Endothelial cell of umbilical vein (primary cell): ENCODE measurements around the gene NTNG1. TPM values are rescaled to one million over a fixed set of nuclear protein-coding genes. Genes with fewer than 3 reads are reported as not detected.

ENCODE experiments used
- BruUV-seq: library from RNA; stranded (reverse); fragments of 400-500 nt; replicated peaks from 2 replicates; lab custom pipeline; 2021; lab: Mats Ljungman, UMichigan
- CTCF ChIA-PET: fragments of 300-600, 350-600 bp; sonication (Branson Sonifier 250); formaldehyde crosslinking; loops from one replicate; lab custom pipeline; 2021; ENCODE audit warnings: antibody characterized with exemption, inconsistent platforms; lab: Charles Lee
- POLR2A ChIA-PET: fragments of 300-600, 350-600 bp; sonication (Branson Sonifier 250); formaldehyde crosslinking; loops from one replicate; lab custom pipeline; 2021; ENCODE audit warnings: antibody characterized with exemption, inconsistent platforms; lab: Charles Lee
- DNase-seq: peaks from one replicate; pipeline ENCODE4 v3.0.0-alpha.2; 2011; ENCODE audit warnings: low read depth, low spot score
- FAIRE-seq: peaks from 2 replicates; lab custom pipeline; 2011; peaks lifted over from hg19 to GRCh38; lab: Jason Lieb, UNC
- H2AFZ ChIP-seq: 2 replicates; pipeline ENCODE4 v1.6.0; 2012; ENCODE audit warnings: low read depth, low read length, control low read depth, inconsistent platforms
- H3K27ac ChIP-seq: 2 replicates; pipeline ENCODE4 v1.5.1; 2011; ENCODE audit warnings: low read depth, mild to moderate bottlenecking, control low read depth, low read length, moderate library complexity; ENCODE audit not compliant: insufficient read depth
- H3K27me3 ChIP-seq, 2 experiments: 2 replicates each; pipeline versions ENCODE4 v1.6.0 to v1.6.1; 2011; ENCODE audit warnings: low read length in 2 of 2, mixed read lengths in 1 of 2; ENCODE audit not compliant: control insufficient read depth in 2 of 2, insufficient read depth in 2 of 2
- H3K36me3 ChIP-seq, 2 experiments: 2 replicates in 1 of 2; 3 replicates in 1 of 2; pipeline ENCODE4 v1.5.1; 2011; ENCODE audit warnings: low read length in 2 of 2, mild to moderate bottlenecking in 1 of 2, moderate library complexity in 1 of 2; ENCODE audit not compliant: control insufficient read depth in 2 of 2, insufficient read depth in 2 of 2; ENCODE audit errors: extremely low read depth in 1 of 2
- H3K4me1 ChIP-seq: 3 replicates; pipeline ENCODE4 v1.5.1; 2011; ENCODE audit warnings: mild to moderate bottlenecking, low read length; ENCODE audit not compliant: control insufficient read depth, insufficient read depth; ENCODE audit errors: extremely low read depth
- H3K4me2 ChIP-seq: 2 replicates; pipeline ENCODE4 v1.6.1; 2011; ENCODE audit warnings: low read length, control low read depth, mixed read lengths; ENCODE audit not compliant: insufficient read depth
- H3K4me3 ChIP-seq, 3 experiments: fragments of 200-600 bp in 1 of 3; sonication (generic), shearing (Covaris generic) in 1 of 3; replicated peaks in 1 of 3; 2 replicates each; pipeline ENCODE4 v1.5.1; 2011 to 2016; ENCODE audit warnings: control low read depth in 3 of 3, low read length in 3 of 3, mild to moderate bottlenecking in 2 of 3, inconsistent platforms in 1 of 3, low read depth in 1 of 3, moderate library complexity in 1 of 3; ENCODE audit not compliant: insufficient read depth in 1 of 3
- H3K79me2 ChIP-seq: 2 replicates; pipeline ENCODE4 v1.6.0; 2012; ENCODE audit warnings: low read length, inconsistent platforms; ENCODE audit not compliant: control insufficient read depth, insufficient read depth
- H3K9ac ChIP-seq: replicated peaks from 2 replicates; pipeline ENCODE3; 2011; ENCODE audit warnings: low read length, control low read depth; ENCODE audit not compliant: insufficient read depth; ENCODE audit errors: extremely low read depth
- H3K9me1 ChIP-seq: replicated peaks from 3 replicates; pipeline ENCODE4 v1.6.0; 2011; ENCODE audit warnings: mild to moderate bottlenecking, low read length; ENCODE audit not compliant: control insufficient read depth, insufficient read depth; ENCODE audit errors: extremely low read depth
- H3K9me3 ChIP-seq: replicated peaks from 2 replicates; pipeline ENCODE4 v1.5.1; 2012; ENCODE audit warnings: low read length, inconsistent platforms; ENCODE audit not compliant: control insufficient read depth, insufficient read depth
- H4K20me1 ChIP-seq: replicated peaks from 2 replicates; pipeline ENCODE3; 2011; ENCODE audit warnings: mild to moderate bottlenecking, low read length; ENCODE audit not compliant: control insufficient read depth, insufficient read depth; ENCODE audit errors: extremely low read depth
- CTCF ChIP-seq, 2 donors: IDR thresholded peaks; 1 replicate in 1 of 2; 2 replicates in 1 of 2; pipeline ENCODE4 v1.5.1; 2011; ENCODE audit warnings: low read length in 2 of 2, mild to moderate bottlenecking in 2 of 2, moderate library complexity in 2 of 2, control low read depth in 1 of 2, inconsistent platforms in 1 of 2, low read depth in 1 of 2; ENCODE audit not compliant: insufficient read depth in 1 of 2; ENCODE audit errors: extremely low read depth in 1 of 2
- EZH2 ChIP-seq: IDR thresholded peaks from 2 replicates; pipeline ENCODE4 v1.6.1; 2012; ENCODE audit warnings: borderline replicate concordance, low read depth, mild to moderate bottlenecking, moderate library complexity, low read length, inconsistent platforms; ENCODE audit not compliant: severe bottlenecking
- FOS ChIP-seq: IDR thresholded peaks from 2 replicates; pipeline ENCODE4 v1.6.1; 2011; ENCODE audit warnings: mild to moderate bottlenecking, low read length, moderate library complexity, borderline replicate concordance; ENCODE audit not compliant: insufficient read depth
- GATA2 ChIP-seq: IDR thresholded peaks from 2 replicates; pipeline ENCODE4 v1.7.0; 2011; ENCODE audit warnings: low read depth, mild to moderate bottlenecking, moderate library complexity, mixed read lengths, low read length; ENCODE audit not compliant: insufficient read length, insufficient read depth
- JUN ChIP-seq: IDR thresholded peaks from 2 replicates; pipeline ENCODE4 v1.6.1; 2011; ENCODE audit warnings: borderline replicate concordance, low read depth; ENCODE audit not compliant: insufficient read length, insufficient read depth
- MAX ChIP-seq: IDR thresholded peaks from 2 replicates; pipeline ENCODE4 v1.6.1; 2011; ENCODE audit not compliant: insufficient read depth, insufficient read length
- MYC ChIP-seq: IDR thresholded peaks from one replicate; pipeline ENCODE4 v1.6.1; 2011; ENCODE audit warnings: mild to moderate bottlenecking, low read depth, low read length
- POLR2A ChIP-seq: IDR thresholded peaks from 2 replicates; pipeline ENCODE4 v1.6.1; 2012; ENCODE audit warnings: low read depth, mild to moderate bottlenecking, control low read depth, low read length
- POLR2AphosphoS5 ChIP-seq: IDR thresholded peaks from 2 replicates; pipeline ENCODE4 v1.6.1; 2012; ENCODE audit warnings: low read depth, mild to moderate bottlenecking, control low read depth, low read length, moderate library complexity; ENCODE audit not compliant: insufficient read depth
- dilution Hi-C: fragments of 300-500 bp; cut with MboI; formaldehyde crosslinking; loops from one replicate; pipeline ENCODE4 v1.15.0; 2019; ENCODE audit warnings: low sequenced_read_pairs; ENCODE audit not compliant: extremely low pct_ligation_motif_present
- intact Hi-C: fragments of 100-400 bp; cut with micrococcal nuclease; formaldehyde crosslinking; loops from one replicate; pipeline ENCODE4 v1.10.0; 2022
- polyA plus RNA-seq, 4 experiments: library from polyadenylated mRNA; depleted of rRNA in 3 of 4; stranded (reverse) in 3 of 4; unstranded in 1 of 4; fragments of >200 nt; gene quantifications; 2 replicates each; pipeline versions ENCODE4 v1.2.1 to v1.2.3, GENCODE V29; 2011 to 2012; ENCODE audit warnings: missing spikeins in 1 of 4
- total RNA-seq: library from RNA; stranded (reverse); gene quantifications from 2 replicates; pipeline ENCODE4 v1.2.3, GENCODE V29; 2021

The NTNG1 gene
- total and polyA plus RNA-seq, 2 donors (not counting 3 experiments of a cell fraction or from before 2014, with no cell fraction given) = not detected

DNA sequence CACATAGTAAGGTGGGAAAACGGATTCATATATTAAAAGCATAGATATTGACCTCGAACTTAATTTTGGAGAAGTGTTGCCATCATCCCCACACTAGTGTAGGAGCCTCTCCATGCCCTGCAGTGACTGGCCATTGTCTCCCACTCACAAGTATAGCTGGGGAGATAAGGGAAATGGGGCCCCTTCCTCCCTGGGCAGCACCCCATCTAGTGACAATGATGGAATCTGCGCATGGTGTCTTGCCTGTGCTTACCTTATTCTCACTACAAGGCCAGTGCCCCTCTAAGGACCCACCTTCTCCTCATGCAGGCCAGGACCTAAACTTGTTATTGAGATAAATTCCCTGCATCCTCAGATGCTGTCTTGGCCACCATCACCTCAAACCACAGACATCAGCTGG lies 374.9 kb downstream of the NTNG1 start:
- ChIA-PET CTCF (no interaction called here), POLR2A (no interaction called here)
- TF ChIP-seq POLR2AphosphoS5 (no peak), EZH2 (no peak), JUN (no peak), GATA2 (no peak), MYC (no peak), POLR2A (no peak), MAX (no peak), CTCF (IDR thresholded peaks at IDR 0.05; ENCODE audit: extremely low read depth in 1 of 2, insufficient read depth in 1 of 2, low read depth in 1 of 2, low read length in 2 of 2) (no peak), FOS (no peak)
- no peak overlapping the region for H3K9ac ChIP-seq
- intact Hi-C loops (no loop called here), dilution Hi-C loops (no loop called here)
- no peak overlapping the region for H3K27ac ChIP-seq
- H3K79me2 ChIP-seq = no peaks in the 10 kb centered on the region
- H3K4me1 ChIP-seq = no peaks in the 10 kb centered on the region
- H3K9me1 ChIP-seq = no peaks in the 10 kb centered on the region
- no peaks in the 10 kb centered on the region for H4K20me1 ChIP-seq
- FAIRE-seq (no peak), DNase-seq (no peak)
- H3K4me3 ChIP-seq = no peak overlapping the region
- no TSS peak for BruUV-seq
- H3K9me3 ChIP-seq = no peaks in the 10 kb centered on the region
- no peak overlapping the region for H2AFZ ChIP-seq
- no peaks in the 10 kb centered on the region for H3K27me3 ChIP-seq
- no peaks in the 10 kb centered on the region for H3K36me3 ChIP-seq
- H3K4me2 ChIP-seq = no peak overlapping the region
